ENCODE measurements around the gene GATA6. TPM values are rescaled to one million over a fixed set of nuclear protein-coding genes. Genes with fewer than 3 reads are reported as not detected.

The GATA6 gene
- total and polyA plus RNA-seq, 9 donors = 30.2 to 221 (median 129) TPM

DNA sequence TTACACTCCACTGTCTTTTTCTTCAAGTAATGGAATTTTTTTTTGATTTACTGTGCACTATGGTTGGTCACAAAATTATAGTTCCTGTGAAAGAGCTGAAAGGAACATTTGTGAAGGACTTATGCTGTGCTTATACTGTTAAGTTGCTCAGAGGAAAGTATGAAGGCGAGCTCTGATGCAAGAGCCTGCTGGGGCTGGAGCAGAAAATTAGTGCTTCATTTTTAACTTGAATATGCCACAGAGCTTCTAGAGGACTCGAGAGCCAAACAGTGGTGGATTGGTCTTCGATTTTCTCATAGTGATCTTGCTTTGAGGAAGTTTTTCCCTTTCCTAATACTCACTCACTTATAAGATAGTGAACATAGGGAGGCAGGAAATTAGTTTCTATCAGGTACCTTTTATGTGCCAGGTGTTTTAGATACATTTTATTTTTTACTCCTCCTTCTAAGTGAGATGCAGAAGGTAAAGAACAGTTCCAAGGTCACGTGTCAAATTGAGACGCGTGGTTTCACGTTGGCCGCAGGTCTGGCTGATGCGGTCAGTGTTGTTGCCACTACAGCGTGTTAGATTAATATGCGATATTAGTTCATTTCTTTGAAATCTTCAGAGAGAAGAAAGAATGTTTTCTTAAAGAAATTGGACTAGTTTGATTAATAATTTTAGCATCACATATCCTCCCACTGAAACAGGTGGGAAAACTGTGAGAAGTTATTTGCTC, 20.2 kb downstream of the GATA6 start:
- Histone ChIP-seq H3K4me1 (ENCODE audit: insufficient read depth) (peaks cover 24% of the 10 kb centered on the region), H3K27me3 (no peaks in the 10 kb centered on the region), H3K9me3 (no peaks in the 10 kb centered on the region), H3K36me3 (no peaks in the 10 kb centered on the region), H3K27ac (peak overlapping the region; percentile 24 to 38), H3K4me3 (no peak overlapping the region)
- no peak for DNase-seq
- TF ChIP-seq EP300 (IDR thresholded peaks at IDR 0.05) = no peak
- TF ChIP-seq, protein P1, sequence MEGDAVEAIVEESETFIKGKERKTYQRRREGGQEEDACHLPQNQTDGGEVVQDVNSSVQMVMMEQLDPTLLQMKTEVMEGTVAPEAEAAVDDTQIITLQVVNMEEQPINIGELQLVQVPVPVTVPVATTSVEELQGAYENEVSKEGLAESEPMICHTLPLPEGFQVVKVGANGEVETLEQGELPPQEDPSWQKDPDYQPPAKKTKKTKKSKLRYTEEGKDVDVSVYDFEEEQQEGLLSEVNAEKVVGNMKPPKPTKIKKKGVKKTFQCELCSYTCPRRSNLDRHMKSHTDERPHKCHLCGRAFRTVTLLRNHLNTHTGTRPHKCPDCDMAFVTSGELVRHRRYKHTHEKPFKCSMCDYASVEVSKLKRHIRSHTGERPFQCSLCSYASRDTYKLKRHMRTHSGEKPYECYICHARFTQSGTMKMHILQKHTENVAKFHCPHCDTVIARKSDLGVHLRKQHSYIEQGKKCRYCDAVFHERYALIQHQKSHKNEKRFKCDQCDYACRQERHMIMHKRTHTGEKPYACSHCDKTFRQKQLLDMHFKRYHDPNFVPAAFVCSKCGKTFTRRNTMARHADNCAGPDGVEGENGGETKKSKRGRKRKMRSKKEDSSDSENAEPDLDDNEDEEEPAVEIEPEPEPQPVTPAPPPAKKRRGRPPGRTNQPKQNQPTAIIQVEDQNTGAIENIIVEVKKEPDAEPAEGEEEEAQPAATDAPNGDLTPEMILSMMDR (IDR thresholded peaks at IDR 0.05) = no peak
- no peak for TF ChIP-seq POLR2A (IDR thresholded peaks at IDR 0.05)
- 20 to 33% (median 24%) methylated on average over 11 of the region's 11 CpGs for WGBS, 3 donors
- intact Hi-C loops (cut with DNase I) = loop anchor here in 2 of 4 donors (5.0 kb wide), 1 partner anchor 158 kb away; no protein-coding TSS in a partner anchor

DNA sequence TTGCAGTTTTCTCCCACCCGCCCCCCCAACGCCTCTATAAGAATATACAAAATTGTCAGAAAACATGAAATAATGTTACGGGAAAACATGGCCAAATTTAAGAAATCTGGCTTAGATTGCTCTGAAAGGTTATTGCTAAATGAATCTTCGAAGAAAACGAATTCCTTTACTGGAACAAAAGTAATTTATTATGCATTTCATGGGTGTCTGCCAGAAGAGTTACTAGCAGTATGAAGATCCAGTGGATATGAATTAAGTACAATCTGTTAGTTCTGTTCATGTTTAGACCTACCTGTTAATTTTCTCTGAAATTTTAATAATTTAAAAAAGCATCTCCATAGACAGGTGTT, 21.9 kb downstream of the GATA6 start:
- H3K27ac ChIP-seq = peak overlapping the region in 1 of 2 donors; percentile 70
- no peak for TF ChIP-seq EP300 (IDR thresholded peaks at IDR 0.05)
- TF ChIP-seq, protein P1 (IDR thresholded peaks at IDR 0.05) = no peak
- TF ChIP-seq POLR2A (IDR thresholded peaks at IDR 0.05) = no peak
- H3K9me3 ChIP-seq = no peaks in the 10 kb centered on the region
- WGBS, 3 donors = 16 to 31% (median 23%) methylated on average over 5 of the region's 5 CpGs
- no peaks in the 10 kb centered on the region for H3K36me3 ChIP-seq
- peaks cover 18% of the 10 kb centered on the region for H3K4me1 ChIP-seq (ENCODE audit: insufficient read depth)
- no peaks in the 10 kb centered on the region for H3K27me3 ChIP-seq
- intact Hi-C loops (cut with DNase I) = loop anchor here in 2 of 4 donors (5.0 kb wide), 1 partner anchor 156 kb away; no protein-coding TSS in a partner anchor
- no peak overlapping the region for H3K4me3 ChIP-seq
- no peak for DNase-seq

DNA sequence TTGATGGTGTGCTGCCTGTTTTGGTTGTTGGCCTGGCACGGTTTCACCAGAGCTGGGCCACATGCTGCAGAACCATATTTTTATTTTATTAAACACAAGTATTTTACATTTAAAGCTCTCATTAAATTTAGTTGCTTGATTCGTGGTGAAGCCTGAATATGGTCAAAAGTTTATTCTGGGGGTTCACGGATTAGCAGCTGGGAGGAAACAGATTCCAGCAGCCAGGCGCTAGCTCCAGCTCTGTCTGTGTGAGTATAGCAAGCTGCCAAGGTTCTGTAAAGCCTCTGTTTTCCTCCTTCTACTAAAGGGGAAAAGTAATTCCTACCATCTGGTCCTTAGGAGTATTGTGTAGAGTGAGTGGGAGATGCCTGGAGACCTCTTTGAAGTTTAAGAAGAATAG, 22.5 kb downstream of the GATA6 start:
- no peak overlapping the region for H3K4me3 ChIP-seq
- H3K27ac ChIP-seq = peak overlapping the region in 1 of 2 donors; percentile 70
- no peaks in the 10 kb centered on the region for H3K9me3 ChIP-seq
- peaks cover 18% of the 10 kb centered on the region for H3K4me1 ChIP-seq (ENCODE audit: insufficient read depth)
- peak in 1 of 5 donors; percentile 40 for DNase-seq
- TF ChIP-seq EP300 (IDR thresholded peaks at IDR 0.05) (no peak), POLR2A (IDR thresholded peaks at IDR 0.05) (no peak)
- no peaks in the 10 kb centered on the region for H3K27me3 ChIP-seq
- WGBS, 3 donors = 6 to 12% (median 7%) methylated on average over 4 of the region's 4 CpGs
- H3K36me3 ChIP-seq = no peaks in the 10 kb centered on the region
- intact Hi-C loops (cut with DNase I) = loop anchor here in 2 of 4 donors (2.0 to 5.0 kb wide), 2 partner anchors 15 to 155 kb away; no protein-coding TSS in a partner anchor

DNA sequence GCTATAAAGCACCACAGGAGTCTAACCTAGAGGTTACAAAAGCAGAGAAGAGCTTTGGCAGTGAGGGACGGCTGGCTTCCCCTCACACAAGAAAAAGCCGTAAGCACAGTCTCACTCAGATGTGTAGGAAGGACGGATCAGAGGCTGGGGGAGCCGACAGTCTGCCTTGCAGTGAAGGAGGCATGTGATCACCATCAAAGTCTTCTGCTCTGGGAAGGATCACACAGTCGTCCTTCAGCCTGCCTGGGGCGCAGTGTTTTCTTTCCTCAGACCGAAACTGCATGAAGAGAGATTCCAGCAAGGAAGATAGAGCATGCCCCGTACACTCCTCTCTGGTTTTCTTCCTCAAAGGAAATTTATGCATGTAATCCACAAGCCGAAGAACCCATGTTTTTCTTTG, 24.1 kb downstream of the GATA6 start:
- H3K4me1 ChIP-seq (ENCODE audit: insufficient read depth) = peaks cover 18% of the 10 kb centered on the region

More for the DNA sequence above, 24.1 kb downstream of the GATA6 start:
- TF ChIP-seq, protein P1 (IDR thresholded peaks at IDR 0.05) = no peak
- TF ChIP-seq POLR2A (IDR thresholded peaks at IDR 0.05) (no peak), EP300 (IDR thresholded peaks at IDR 0.05) (no peak)
- H3K4me3 ChIP-seq = peak overlapping the region; percentile 12
- no peaks in the 10 kb centered on the region for H3K27me3 ChIP-seq
- no peaks in the 10 kb centered on the region for H3K36me3 ChIP-seq
- no peaks in the 10 kb centered on the region for H3K9me3 ChIP-seq
- intact Hi-C loops (cut with DNase I) = loop anchor here in 2 of 4 donors (2.0 to 5.0 kb wide), 2 partner anchors 13 to 154 kb away; no protein-coding TSS in a partner anchor
- WGBS, 3 donors = 4 to 13% (median 10%) methylated on average over 9 of the region's 9 CpGs
- H3K27ac ChIP-seq = peak overlapping the region; percentile 22 to 70
- DNase-seq = peak; percentile 59 to 71 (median 66)

All from ovary (tissue), 9 donors.